ELR (cell line): ENCODE results near the gene PLEKHH3.
A peak's percentile ranks its signal among the peaks of the same experiment; 100 is the strongest.

ENCODE experiments used
- DNase-seq: peaks from one replicate; pipeline ENCODE4 v3.0.0-alpha.2; 2015; ENCODE audit warnings: low read depth

Gene PLEKHH3, protein sequence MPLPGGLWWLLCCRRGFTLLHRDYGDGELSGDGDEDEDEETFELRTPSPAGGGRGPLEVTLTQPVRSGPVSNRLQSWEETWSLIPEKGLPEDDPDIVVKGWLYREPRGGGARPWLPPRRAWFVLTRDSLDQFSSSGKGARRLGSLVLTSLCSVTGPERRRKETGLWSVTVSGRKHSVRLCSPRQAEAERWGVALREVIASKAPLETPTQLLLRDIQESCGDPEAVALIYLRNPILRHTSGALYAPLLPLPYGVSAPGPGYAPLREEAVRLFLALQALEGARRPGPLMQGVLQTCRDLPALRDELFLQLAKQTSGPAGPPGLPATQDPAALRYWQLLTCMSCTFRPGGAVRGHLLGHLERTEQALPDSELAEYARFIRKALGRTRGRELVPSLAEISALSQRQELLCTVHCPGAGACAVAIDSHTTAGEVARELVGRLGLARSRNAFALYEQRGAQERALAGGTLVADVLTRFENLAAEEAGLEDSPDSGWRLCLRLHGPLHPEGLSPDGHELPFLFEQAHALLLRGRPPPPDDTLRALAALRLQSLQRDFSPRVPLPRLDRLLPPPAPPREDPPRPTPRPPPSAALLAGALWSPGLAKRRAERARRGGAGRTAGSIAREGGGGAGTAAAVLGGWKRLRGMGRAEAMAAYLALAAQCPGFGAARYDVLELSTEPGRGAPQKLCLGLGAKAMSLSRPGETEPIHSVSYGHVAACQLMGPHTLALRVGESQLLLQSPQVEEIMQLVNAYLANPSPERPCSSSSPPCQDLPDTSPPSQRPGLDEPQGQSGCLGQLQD

DNA sequence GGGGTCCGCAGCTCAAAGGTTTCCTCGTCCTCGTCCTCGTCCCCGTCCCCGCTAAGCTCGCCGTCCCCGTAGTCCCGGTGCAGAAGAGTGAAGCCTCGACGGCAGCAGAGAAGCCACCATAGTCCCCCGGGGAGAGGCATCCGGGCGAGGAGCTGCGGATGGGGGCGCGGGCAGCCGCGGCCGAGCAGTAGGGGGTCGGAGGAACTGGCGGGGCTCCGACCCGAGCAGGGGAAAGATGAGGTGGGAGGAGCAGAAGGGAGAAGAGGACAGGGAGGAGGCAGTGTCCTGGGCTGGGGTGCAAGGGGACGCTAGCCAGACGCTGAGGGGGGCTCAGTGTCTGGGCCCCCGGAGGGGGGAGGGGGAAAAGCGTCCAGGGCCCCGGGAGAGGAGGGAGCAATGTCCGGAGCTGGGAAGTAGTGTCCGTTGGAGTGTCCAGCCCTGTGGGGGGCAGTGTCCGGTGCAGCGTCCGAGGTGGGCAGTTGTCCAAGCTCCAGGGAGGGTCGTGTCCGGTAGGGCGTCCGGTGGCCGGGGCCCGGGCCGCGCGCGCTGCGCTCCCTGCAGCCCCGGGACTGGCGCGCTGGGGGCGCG is at the start of gene PLEKHH3:
TSS of gene PLEKHH3 (minus strand) at position 571 of the 588 bp plus-strand sequence. CDS start at position 140, 431 bp downstream.
- DNase-seq, result no peak

DNA sequence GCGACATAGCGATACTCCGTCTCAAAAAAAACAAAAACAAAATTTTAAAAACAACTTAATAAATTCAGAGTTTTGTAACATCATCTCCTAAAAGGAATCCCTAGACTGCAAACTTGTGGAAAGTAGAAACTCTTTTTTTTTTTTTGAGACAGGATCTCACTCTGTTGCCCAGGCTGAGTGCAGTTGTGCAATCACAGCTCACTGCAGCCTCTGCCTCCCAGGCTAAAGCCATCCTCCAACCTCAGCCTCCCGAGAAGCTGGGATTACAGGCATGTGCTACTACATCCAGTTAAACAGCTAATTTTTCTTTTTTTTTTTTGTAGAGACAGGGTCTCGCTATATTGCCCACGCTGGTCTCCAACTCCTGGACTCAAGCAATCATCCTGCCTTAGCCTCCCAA is 48.3 kb upstream of the PLEKHH3 start:
- no peak for DNase-seq

DNA sequence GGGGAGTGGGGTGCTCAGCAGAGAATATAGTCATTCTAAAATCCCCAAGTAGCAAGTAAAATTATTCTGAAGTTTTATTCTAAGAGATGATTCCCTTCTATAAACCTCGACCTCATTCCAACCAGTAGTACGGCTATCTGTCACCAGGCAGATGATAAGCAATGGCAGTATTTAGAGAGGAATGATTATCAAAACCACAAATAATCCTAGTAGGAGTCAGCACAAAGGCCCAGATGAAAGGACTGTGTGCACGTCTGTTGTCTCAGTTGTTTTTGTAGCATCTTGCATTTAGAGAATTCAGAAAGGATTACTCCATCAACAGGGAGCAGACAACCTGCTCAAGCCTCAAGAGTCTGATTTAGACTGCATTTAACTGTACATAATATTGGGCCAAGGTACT is 46.8 kb upstream of the PLEKHH3 start:
- DNase-seq, result no peak

DNA sequence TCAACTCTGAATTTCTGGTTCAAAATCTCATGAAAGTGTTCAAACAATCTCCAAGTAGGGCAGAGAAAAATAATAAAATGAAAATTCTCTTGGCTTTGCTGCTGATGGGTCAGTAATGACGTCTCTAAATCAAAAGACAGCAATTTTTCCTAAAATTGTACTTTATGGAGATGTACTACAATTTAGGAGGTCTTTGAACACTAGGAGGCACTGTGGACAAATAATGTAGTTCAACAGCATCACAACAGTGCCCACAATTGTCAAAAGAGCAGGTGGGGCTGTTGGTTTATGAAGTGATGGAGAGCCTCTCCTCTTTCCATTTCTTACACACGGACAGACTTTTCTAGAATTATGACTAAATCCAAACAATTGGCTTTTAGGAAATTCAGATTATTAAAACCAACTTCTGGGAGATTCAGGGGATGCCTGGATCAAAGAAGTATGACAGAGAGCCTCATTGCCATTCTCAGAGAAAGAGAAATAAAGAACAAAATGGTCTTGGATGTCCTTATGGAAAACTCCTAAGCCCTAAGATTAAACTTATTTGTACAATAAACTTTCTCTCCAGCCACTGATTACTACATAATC is 44.3 kb upstream of the PLEKHH3 start:
- DNase-seq, result peak; percentile 88

DNA sequence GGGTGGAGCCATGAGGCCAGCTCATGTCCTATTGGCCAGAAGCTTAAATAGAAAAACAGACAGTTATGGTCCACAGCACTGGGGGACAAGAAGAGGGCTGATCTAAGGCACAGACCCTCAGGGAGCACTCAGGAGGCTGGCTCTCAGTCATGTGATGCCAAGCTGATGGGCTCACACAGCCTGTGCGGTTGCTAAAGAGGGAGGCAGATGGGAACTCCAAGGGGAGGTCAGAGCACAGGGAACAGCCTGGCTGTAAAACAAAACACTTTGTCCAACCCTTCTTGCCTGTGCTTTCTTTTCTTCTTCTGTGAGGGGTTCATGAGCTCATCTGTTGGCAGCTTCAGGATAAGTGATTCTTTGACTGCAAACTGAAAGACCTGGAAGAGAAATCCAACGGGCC is 32.8 kb upstream of the PLEKHH3 start:
- no peak for DNase-seq

DNA sequence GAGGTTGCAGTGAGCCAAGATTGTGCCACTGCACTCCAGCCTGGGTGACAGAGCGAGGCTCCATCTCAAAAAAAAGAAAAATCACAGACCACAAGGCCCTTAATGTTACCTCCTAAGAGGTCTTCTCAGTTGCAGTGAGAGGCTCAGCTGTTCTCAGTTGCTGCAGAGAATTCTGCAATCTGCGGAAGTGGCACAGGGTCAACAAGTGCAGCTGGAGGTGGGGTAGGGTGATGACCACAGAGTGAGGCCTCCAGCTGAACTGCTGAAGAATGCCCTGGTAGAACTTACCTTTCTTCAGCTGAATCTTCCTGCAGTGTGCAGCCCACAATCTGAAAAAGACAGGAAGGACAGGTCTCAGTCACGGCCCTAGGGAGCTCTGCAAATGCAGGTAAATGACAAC is 31.8 kb upstream of the PLEKHH3 start:
- DNase-seq, result no peak

DNA sequence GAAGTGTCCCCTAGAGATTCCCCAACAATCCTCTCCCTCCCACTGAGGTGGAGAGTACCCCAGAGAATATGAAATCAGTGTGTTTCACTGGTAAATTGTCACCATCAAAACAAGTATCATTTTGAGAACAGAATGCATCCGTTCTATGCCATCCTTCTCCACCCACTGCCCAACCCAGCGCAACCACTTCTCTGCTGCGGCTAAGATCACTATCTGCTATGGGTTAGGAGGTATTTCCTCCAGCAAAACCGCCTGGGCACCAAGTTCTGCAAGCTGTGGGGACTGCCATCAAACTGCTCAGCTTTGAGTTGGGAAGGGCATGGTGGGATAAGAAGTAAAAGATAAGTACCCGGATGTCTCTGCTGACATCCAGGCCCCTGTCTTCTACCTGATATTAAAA is 29.9 kb upstream of the PLEKHH3 start:
- DNase-seq, result no peak

DNA sequence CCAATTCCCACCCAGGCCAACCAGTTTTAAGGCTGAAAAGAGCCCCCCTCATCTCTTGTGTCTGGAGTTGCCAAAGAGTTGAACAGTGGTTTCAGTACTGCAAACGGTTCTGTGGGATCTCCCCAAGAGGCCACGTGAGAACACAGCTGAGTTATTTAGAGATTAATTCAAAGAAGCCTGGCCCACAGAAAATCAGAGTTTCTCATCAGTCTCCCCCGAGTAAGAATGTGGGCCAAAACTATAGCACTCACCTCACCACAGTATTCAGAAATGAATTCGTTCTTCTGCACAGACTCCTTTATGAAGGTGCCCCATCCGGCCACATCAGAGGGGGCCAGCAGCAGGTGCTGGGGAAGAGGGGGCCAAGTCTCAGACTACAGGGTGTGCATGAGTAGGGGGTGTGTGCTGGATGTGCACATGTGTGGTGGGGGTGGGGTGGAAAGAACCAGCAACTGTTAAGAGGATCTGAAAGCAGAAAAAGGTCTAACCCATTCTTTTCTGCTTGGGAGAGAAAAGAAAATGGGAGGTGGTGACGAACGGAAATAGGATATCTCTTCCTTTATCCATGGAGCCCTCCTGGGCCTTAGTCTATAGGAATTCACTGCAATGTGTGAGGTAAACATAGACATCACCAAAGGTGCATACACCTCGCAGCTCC is 28.2 kb upstream of the PLEKHH3 start:
- no peak for DNase-seq

DNA sequence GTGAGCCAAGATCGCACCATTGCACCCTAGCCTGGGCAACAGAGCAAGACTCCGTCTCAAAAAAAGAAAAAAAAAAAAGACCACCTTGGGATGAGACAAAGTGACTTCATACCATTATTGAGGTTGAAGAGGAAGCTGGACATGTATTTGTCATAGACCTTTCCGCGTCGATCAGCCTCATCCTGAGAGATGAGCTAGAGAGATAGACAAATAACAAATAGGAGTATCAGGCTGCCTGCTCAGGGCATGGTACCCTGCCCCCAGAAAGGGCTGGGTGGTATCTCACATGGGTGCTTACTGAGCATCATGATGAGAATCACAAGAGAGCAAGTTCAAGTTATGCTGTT is 27.7 kb upstream of the PLEKHH3 start:
- DNase-seq, result no peak

DNA sequence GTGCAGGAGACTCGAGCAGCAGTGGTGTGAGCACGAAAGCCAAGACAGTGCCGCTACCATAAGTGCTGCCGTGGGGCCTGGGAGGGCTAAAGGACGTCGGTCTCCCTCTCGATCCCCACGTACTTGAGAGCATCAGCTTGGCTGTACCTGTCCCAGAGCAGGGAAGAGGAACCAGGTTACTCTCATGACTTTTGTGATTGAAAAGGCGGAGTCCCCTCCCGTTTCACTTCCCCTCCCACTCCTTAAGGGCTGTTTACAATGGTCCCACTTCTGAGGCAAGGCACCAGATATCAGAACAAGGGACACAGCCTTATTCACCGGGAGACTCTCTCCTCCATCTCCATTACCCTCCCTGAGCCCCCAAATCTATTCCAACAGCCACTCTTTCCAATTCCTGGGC is 25.7 kb upstream of the PLEKHH3 start:
- no peak for DNase-seq

DNA sequence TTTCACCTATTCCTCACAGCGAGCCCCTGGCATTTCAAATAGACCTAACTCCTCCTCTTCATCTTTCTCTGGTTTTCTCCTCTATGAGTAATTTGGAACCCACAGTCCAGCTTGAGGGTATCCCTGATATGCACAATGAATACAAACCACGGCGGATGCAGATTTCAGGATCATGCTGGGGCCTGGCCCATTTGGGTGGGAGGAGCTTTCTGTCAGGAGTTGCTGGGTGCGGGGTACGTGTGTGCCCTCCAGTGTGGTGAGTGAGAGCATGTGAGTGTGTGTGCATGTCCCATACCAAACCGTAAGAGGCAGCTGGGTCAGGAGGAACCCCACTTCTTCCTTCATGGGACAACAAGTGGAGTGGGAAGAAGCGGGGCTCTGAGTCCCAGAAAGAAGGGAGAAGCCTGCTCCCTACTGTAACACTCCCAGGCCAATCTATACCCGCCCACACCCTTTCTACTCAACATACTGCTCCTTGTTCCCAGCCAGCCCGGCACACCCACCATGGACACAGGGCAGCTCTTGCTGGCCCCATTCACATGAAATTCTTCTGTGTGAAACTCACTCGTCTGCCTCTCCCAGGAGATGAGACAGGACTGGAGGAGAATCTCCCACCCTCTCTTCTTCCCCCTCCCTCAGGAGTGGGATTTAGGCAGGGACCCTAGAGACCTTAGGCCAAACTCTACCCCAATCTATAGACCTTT is 23.9 kb upstream of the PLEKHH3 start:
- DNase-seq, result no peak

DNA sequence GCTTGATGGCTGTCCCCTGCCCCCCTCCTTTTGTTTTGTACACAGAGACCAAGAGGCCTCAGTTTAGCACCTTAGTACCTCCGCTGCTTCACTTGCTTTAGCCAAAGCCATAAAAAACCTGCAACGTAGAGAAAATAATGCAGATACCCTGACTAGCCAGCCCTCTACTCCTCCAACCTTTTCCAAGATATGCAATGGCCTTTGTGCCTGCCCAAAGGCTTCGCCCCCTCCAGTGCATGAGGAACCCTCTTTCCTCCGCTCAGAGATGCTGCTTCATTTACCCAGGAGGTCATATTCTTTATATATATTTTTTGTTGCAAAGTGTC is 22.6 kb upstream of the PLEKHH3 start:
- no peak for DNase-seq

DNA sequence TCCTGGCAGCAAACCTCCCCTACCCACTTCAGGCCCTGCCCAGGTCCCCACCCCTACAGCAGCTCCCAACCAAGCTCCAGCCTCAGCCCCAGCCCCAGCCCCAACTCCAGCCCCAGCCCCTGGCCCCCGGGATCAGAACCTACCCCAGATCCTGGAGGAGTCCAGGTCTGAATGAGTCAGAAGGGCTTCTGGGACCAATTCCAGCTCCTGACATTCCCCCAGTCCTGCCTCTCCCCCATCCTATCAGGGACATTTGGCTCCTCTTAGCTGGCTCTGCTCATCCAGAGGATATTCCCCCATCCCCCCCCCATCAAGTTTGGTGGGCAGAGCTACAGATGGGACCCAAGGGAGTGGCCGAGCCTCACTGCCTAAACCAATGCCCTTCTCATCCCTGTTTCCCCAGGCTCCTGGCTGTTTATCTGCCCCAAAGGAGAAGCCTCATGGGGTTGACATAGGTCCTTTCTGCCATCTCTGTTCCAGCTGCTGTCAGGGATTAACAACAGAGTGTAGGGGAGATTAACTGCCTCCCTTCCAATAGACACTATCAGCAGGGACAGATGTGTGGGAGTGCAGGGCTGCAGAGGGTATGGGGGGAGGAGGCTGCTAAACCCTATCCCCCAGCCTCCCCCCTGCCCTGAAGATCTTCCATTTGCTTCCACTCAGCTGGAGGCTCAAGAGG is 22.1 kb upstream of the PLEKHH3 start:
- peak; percentile 73 for DNase-seq

DNA sequence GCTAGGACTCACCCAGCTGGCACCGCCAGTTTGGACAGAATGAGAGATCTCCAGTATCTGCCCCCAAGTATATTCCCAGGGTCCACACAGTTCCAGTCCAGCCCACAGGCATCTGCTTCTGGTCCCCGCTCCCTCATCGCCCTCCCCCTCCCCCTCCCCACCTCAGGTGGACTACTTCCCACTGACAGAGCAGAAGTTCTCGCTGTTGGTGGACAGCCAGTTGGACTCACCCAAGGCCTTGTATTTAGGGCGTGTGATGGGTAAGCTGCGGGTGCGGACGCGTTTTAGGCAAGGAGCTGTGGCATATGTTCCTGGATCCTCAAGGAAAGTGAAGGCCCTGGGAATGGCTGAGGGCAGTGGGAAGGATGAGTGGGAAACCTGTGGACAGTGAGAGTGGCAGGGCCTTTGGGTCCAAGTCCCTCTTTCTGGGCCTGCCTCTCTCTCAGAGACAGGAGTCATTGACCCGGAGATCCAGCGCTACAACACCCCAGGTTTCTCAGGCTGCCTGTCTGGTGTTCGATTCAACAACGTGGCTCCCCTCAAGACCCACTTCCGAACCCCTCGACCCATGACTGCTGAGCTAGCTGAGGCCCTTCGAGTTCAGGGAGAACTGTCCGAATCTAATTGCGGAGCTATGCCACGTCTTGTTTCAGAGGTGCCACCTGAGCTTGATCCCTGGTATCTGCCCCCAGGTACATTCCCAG is 20.5 kb upstream of the PLEKHH3 start:
- no peak for DNase-seq

DNA sequence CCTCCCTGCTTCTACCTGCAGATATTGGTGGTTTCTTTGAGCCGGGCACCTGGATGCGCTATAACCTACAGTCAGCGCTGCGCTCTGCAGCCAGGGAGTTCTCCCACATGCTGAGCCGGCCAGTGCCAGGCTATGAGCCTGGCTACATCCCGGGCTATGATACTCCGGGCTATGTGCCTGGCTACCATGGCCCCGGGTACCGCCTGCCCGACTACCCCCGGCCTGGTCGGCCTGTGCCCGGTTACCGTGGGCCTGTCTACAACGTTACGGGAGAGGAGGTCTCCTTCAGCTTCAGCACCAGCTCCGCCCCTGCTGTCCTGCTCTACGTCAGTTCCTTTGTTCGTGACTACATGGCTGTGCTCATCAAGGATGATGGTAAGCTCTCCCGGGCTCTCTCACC is 18.7 kb upstream of the PLEKHH3 start:
- DNase-seq, result no peak

DNA sequence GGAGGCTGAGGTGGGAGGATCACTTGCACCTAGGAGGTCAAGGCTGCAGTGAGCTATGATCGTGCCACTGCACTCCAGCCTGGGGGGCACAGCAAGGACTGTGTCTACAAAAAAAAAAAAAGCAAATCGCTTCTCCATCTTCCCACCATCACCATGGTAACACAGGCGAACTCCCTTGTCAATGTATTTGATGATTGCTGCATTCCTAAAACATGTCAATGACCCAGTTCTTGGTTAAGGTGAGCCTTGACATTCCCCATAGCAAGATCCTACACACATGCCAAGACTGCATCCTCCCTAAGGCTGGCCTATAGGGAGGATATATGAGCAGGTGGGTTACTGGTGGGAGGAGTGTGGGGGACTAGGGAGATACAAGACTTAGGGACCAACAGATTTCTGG is 17.7 kb upstream of the PLEKHH3 start:
- DNase-seq, result no peak

DNA sequence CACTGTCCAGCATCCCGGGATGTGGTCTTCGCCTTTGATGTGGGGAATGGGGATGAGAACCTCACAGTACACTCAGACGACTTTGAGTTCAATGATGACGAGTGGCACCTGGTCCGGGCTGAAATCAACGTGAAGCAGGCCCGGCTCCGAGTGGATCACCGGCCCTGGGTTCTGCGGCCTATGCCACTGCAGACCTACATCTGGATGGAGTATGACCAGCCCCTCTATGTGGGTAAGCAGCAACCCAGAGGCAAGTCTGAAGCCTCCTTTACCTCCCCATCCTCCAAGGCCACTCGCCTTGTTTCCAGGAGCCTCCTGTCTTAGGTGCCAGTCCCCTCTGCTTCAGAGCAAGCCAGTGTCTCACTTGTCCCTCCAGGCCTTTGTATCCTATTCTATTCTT is 15.7 kb upstream of the PLEKHH3 start:
- no peak for DNase-seq

DNA sequence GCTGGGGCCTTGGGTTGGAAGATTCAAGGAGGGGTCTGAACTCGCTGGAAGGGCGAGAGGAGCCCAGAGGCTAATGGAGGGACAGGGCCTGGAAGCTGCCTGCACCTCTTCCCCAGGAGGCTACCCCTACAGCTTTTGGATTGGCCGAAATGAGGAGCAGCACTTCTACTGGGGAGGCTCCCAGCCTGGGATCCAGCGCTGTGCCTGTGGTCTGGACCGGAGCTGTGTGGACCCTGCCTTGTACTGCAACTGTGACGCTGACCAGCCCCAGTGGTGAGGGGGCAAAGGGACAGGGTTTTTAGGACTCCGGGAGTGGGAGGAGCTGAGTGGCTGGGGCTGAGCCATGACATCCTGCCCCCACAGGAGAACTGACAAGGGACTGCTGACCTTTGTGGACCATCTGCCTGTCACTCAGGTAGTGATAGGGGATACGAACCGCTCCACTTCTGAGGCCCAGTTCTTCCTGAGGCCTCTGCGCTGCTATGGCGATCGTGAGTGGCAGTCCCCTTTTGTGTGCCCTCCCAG is 14.3 kb upstream of the PLEKHH3 start:
- no peak for DNase-seq

DNA sequence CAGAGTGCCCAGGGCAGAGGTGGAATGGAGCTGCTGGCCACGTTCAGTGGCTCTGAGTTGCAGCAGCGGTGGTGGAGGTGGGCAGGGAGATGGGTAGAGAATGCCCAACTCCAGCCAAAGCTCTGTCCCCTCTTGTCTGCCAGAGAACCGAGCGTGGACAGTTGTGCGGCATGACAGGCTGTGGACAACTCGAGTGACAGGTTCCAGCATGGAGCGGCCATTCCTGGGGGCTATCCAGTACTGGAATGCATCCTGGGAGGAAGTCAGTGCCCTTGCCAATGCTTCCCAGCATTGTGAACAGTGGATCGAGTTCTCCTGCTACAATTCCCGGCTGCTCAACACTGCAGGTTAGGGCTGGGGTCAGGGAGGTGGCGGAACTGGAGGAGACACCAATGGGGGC is 13.8 kb upstream of the PLEKHH3 start:
- DNase-seq, result no peak

DNA sequence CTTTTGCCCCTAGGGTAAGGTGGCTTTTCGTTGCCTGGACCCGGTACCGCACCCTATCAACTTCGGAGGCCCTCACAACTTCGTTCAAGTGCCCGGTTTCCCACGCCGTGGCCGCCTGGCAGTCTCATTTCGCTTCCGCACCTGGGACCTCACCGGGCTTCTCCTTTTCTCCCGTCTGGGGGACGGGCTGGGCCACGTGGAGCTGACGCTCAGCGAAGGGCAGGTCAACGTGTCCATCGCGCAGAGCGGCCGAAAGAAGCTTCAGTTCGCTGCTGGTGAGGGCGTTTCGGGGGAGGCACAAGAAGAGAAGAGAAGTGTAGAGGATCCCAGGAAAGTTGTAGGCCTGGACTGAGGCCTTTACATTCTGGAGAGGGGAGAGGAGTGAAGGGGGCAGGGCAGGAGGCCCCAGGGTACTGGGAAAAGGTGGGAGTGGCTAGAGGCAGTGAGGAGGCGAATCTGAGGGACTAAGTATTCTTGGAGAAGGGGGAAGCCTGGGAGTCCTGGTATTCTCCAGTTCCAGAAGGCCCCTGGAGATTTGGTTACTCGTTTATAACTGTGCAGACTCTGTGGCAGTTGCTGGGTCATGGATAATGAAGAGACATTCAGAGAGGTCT is 11.0 kb upstream of the PLEKHH3 start:
- no peak for DNase-seq
